Fibroblast of mammary gland (primary cell): Measurements from ENCODE around the gene KAT14.
"Not testable (repeated sequence)": the region's sequence is repeated elsewhere in the genome, so short reads cannot be mapped to it uniquely, and the experiment has no call there.

Experiments
- DNase-seq: peaks from one replicate; pipeline ENCODE4 v3.0.0-alpha.2; 2010; ENCODE audit warnings: low read depth
- H3K4me3 ChIP-seq: 2 replicates; pipeline ENCODE4 v1.5.1; 2011; ENCODE audit warnings: low read depth, mild to moderate bottlenecking, low read length, moderate library complexity; ENCODE audit not compliant: control insufficient read depth
- CTCF ChIP-seq: conservative IDR thresholded peaks from 2 replicates; pipeline ENCODE4 v1.5.1; 2011; ENCODE audit warnings: low read depth, low read length, inconsistent platforms; ENCODE audit not compliant: control insufficient read depth, insufficient read depth

Gene KAT14

GRCh38 chr20:18093388-18093787, 44.3 kb upstream of the KAT14 start:
- no peak for DNase-seq
- no peak for TF ChIP-seq CTCF
- H3K4me3 ChIP-seq = no peak overlapping the region

- TF ChIP-seq CTCF = no peak
- no peak for DNase-seq
- H3K4me3 ChIP-seq = no peak overlapping the region
Measured at GRCh38 chr20:18094191-18094590, 43.5 kb upstream of the KAT14 start.

GRCh38 chr20:18100569-18100968, 37.1 kb upstream of the KAT14 start:
- H3K4me3 ChIP-seq, DNase-seq: not testable (repeated sequence)

- TF ChIP-seq CTCF = no peak
- H3K4me3 ChIP-seq = no peak overlapping the region
- no peak for DNase-seq
Measured at GRCh38 chr20:18101125-18101810, 36.4 kb upstream of the KAT14 start.

GRCh38 chr20:18103497-18103896, 34.2 kb upstream of the KAT14 start:
- no peak for DNase-seq
- H3K4me3 ChIP-seq = no peak overlapping the region
- no peak for TF ChIP-seq CTCF

- no peak for TF ChIP-seq CTCF
- no peak for DNase-seq
- H3K4me3 ChIP-seq = no peak overlapping the region
Measured at GRCh38 chr20:18108326-18108725, 29.3 kb upstream of the KAT14 start.

- DNase-seq = not testable (repeated sequence)
Measured at GRCh38 chr20:18128574-18128973, 9.1 kb upstream of the KAT14 start.

GRCh38 chr20:18132663-18133062, 5.0 kb upstream of the KAT14 start:
- TF ChIP-seq CTCF = no peak
- no peak overlapping the region for H3K4me3 ChIP-seq
- no peak for DNase-seq

More at GRCh38 chr20:18128574-18128973, 9.1 kb upstream of the KAT14 start:
- not testable (repeated sequence) for H3K4me3 ChIP-seq
